Keratinocyte (primary cell): ENCODE data around the gene HOXB8.

Experiments
- EZH2 ChIP-seq: IDR thresholded peaks from one replicate; pipeline ENCODE4 v1.6.1; 2012; ENCODE audit warnings: inconsistent platforms, mild to moderate bottlenecking, low read length, moderate library complexity
- TF ChIP-seq, protein P1 (sequence below), 3 experiments: IDR thresholded peaks in 1 of 3; conservative IDR thresholded peaks in 1 of 3; optimal IDR thresholded peaks in 1 of 3; 2 replicates in 2 of 3; 3 replicates in 1 of 3; pipeline versions ENCODE3 to v1.5.1; 2011; ENCODE audit warnings: low read length in 3 of 3, mild to moderate bottlenecking in 3 of 3, moderate library complexity in 2 of 3, control low read depth in 1 of 3, inconsistent platforms in 1 of 3; ENCODE audit not compliant: insufficient read depth in 2 of 3; ENCODE audit errors: extremely low read depth in 1 of 3

DNA sequence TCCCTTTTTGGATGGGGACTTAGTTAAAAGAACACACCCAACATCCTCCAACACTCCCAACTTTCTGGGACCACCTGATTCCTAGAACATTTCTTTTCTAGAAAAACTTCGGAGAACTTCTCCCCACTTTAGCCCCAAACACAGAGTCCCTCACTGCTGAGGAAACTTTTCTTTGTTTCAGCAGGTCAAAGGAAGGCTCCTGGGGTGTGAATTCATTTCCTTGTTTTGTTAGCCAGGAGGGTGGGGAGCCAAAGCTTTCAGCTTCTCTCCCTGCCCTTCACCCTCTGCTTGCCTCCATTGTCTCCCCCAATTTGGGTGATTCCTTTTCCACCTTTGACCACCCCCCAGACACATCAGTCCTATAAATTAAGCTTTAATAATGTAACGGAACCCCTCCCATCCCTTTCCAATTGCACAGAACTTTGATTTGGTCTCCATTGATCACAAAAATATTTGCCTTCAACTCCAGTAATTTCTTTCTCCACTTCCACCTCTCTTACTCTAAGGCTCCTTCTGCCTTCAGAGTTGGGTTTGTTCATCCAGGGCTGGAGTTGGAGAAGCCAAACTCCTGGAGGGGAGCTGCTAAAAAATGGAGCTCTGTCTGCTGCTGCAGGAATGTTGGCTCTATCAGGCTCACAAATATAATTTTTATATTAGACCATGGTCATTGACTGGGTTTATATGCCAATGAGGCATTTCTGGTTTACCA is 47.3 kb downstream of the HOXB8 start:
- TF ChIP-seq EZH2 = no peak
- TF ChIP-seq, protein P1, sequence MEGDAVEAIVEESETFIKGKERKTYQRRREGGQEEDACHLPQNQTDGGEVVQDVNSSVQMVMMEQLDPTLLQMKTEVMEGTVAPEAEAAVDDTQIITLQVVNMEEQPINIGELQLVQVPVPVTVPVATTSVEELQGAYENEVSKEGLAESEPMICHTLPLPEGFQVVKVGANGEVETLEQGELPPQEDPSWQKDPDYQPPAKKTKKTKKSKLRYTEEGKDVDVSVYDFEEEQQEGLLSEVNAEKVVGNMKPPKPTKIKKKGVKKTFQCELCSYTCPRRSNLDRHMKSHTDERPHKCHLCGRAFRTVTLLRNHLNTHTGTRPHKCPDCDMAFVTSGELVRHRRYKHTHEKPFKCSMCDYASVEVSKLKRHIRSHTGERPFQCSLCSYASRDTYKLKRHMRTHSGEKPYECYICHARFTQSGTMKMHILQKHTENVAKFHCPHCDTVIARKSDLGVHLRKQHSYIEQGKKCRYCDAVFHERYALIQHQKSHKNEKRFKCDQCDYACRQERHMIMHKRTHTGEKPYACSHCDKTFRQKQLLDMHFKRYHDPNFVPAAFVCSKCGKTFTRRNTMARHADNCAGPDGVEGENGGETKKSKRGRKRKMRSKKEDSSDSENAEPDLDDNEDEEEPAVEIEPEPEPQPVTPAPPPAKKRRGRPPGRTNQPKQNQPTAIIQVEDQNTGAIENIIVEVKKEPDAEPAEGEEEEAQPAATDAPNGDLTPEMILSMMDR (optimal IDR thresholded peaks at IDR 0.05 in 1 of 3, IDR thresholded peaks at IDR 0.05 in 1 of 3, conservative IDR thresholded peaks at IDR 0.05 in 1 of 3; ENCODE audit: extremely low read depth in 1 of 3, insufficient read depth in 2 of 3, low read length in 3 of 3) = no peak
